H1 (cell line): ENCODE results near the gene SIAH3. TPM values are rescaled to one million over a fixed set of nuclear protein-coding genes. Genes with fewer than 3 reads are reported as not detected.

Experiments
- CTCF ChIA-PET: fragments of 300-600 bp; sonication (Branson Sonifier 250); formaldehyde crosslinking; loops from one replicate; lab custom pipeline; 2021; ENCODE audit not compliant: partially characterized antibody; lab: Charles Lee
- POLR2A ChIA-PET: fragments of 300-600 bp; sonication (Branson Sonifier 250); formaldehyde crosslinking; loops from one replicate; lab custom pipeline; 2021; ENCODE audit warnings: inconsistent platforms; ENCODE audit not compliant: partially characterized antibody; lab: Charles Lee
- DNase-seq, 2 experiments: peaks; one replicate each; pipeline versions ENCODE4 v3.0.0 to v3.0.0-alpha.2; 2010 to 2022; ENCODE audit warnings: low spot score in 2 of 2, low read depth in 1 of 2, mixed read lengths in 1 of 2
- FAIRE-seq: peaks from 2 replicates; lab custom pipeline; 2011; peaks lifted over from hg19 to GRCh38; lab: Jason Lieb, UNC
- H2AFZ ChIP-seq: 2 replicates; pipeline ENCODE4 v1.8.1; 2012; ENCODE audit warnings: low read length, inconsistent platforms
- H2AK5ac ChIP-seq: 2 replicates; pipeline ENCODE4 v1.6.1; 2013; ENCODE audit warnings: low read depth, low read length
- H2BK120ac ChIP-seq: replicated peaks from 2 replicates; pipeline ENCODE3; 2013; ENCODE audit warnings: low read depth, low read length, inconsistent platforms
- H2BK12ac ChIP-seq: 2 replicates; pipeline ENCODE4 v1.6.1; 2013; ENCODE audit warnings: low read depth, low read length
- H2BK15ac ChIP-seq: 2 replicates; pipeline ENCODE4 v1.6.1; 2013; ENCODE audit warnings: low read length
- H2BK20ac ChIP-seq: 2 replicates; pipeline ENCODE4 v1.6.1; 2013; ENCODE audit warnings: low read length
- H2BK5ac ChIP-seq: 2 replicates; pipeline ENCODE4 v1.6.1; 2013; ENCODE audit warnings: low read depth, low read length
- H3K14ac ChIP-seq: 2 replicates; pipeline ENCODE4 v1.6.1; 2013; ENCODE audit warnings: inconsistent platforms; ENCODE audit not compliant: insufficient read length
- H3K18ac ChIP-seq: 2 replicates; pipeline ENCODE4 v1.6.1; 2013; ENCODE audit warnings: low read length; ENCODE audit errors: extremely low read depth
- H3K23ac ChIP-seq: 2 replicates; pipeline ENCODE4 v1.6.1; 2013; ENCODE audit warnings: inconsistent platforms; ENCODE audit not compliant: insufficient read length
- H3K23me2 ChIP-seq: 2 replicates; pipeline ENCODE4 v1.6.1; 2013; ENCODE audit warnings: low read depth, low read length
- H3K27ac ChIP-seq: 2 replicates; pipeline ENCODE4 v1.6.1; 2011; ENCODE audit warnings: low read depth, low read length, inconsistent platforms
- H3K27me3 ChIP-seq, 4 experiments: replicated peaks in 1 of 4; 1 replicate in 1 of 4; 2 replicates in 3 of 4; pipeline versions ENCODE4 v1.6.1 to v1.8.1; 2011 to 2013; ENCODE audit warnings: low read length in 3 of 4, mild to moderate bottlenecking in 3 of 4, inconsistent platforms in 2 of 4, mixed read lengths in 2 of 4, moderate library complexity in 1 of 4; ENCODE audit not compliant: control insufficient read depth in 3 of 4, insufficient read depth in 3 of 4; ENCODE audit errors: extremely low read depth in 1 of 4
- H3K36me3 ChIP-seq, 4 experiments: 2 replicates each; pipeline versions ENCODE4 v1.6.1 to v1.8.1; 2011 to 2013; ENCODE audit warnings: mild to moderate bottlenecking in 4 of 4, low read length in 3 of 4, moderate library complexity in 2 of 4, control low read depth in 1 of 4, inconsistent platforms in 1 of 4; ENCODE audit not compliant: insufficient read depth in 4 of 4, control insufficient read depth in 2 of 4
- H3K4ac ChIP-seq: replicated peaks from 2 replicates; pipeline ENCODE3; 2013; ENCODE audit warnings: low read length, low read depth, mixed read lengths, inconsistent platforms; ENCODE audit not compliant: insufficient read length
- H3K4me1 ChIP-seq, 4 experiments: replicated peaks in 1 of 4; 1 replicate in 1 of 4; 2 replicates in 3 of 4; pipeline versions ENCODE4 v1.6.1 to v1.8.1; 2011 to 2013; ENCODE audit warnings: low read length in 3 of 4, inconsistent platforms in 2 of 4, mixed read lengths in 1 of 4; ENCODE audit not compliant: insufficient read depth in 4 of 4, control insufficient read depth in 3 of 4
- H3K4me2 ChIP-seq, 2 experiments: 2 replicates each; pipeline versions ENCODE4 v1.6.1 to v1.8.1; 2011 to 2013; ENCODE audit warnings: low read depth in 2 of 2, low read length in 2 of 2, control low read depth in 1 of 2, inconsistent platforms in 1 of 2, mild to moderate bottlenecking in 1 of 2; ENCODE audit not compliant: insufficient read depth in 1 of 2
- H3K4me3 ChIP-seq, 4 experiments: fragments of 200-600, 300-600 bp in 1 of 4; sonication (generic), shearing (Covaris generic), sonication (Bioruptor Twin) in 1 of 4; 2 replicates each; pipeline versions ENCODE4 v1.5.1 to v1.8.1; 2011 to 2016; ENCODE audit warnings: low read length in 4 of 4, low read depth in 3 of 4, control low read depth in 2 of 4, inconsistent platforms in 2 of 4, mild to moderate bottlenecking in 2 of 4, mixed read lengths in 1 of 4, moderate library complexity in 1 of 4; ENCODE audit not compliant: insufficient read depth in 2 of 4; ENCODE audit errors: extremely low read depth in 1 of 4
- H3K56ac ChIP-seq: replicated peaks from 2 replicates; pipeline ENCODE3; 2013; ENCODE audit warnings: low read depth, mild to moderate bottlenecking, mixed read lengths, low read length, inconsistent platforms; ENCODE audit not compliant: insufficient read length
- H3K79me1 ChIP-seq: 2 replicates; pipeline ENCODE4 v1.6.1; 2013; ENCODE audit warnings: low read depth, low read length, control low read depth
- H3K79me2 ChIP-seq, 2 experiments: 2 replicates each; pipeline versions ENCODE4 v1.6.1 to v1.8.1; 2012 to 2013; ENCODE audit warnings: low read length in 2 of 2, mild to moderate bottlenecking in 2 of 2, inconsistent platforms in 1 of 2; ENCODE audit not compliant: insufficient read depth in 2 of 2, control insufficient read depth in 1 of 2
- H3K9ac ChIP-seq, 4 experiments: replicated peaks in 1 of 4; 1 replicate in 1 of 4; 2 replicates in 3 of 4; pipeline versions ENCODE4 v1.6.1 to v1.8.1; 2011 to 2013; ENCODE audit warnings: low read depth in 3 of 4, low read length in 3 of 4, control low read depth in 2 of 4, mild to moderate bottlenecking in 2 of 4, moderate library complexity in 2 of 4, inconsistent platforms in 1 of 4; ENCODE audit errors: extremely low read depth in 1 of 4
- H3K9me3 ChIP-seq, 2 experiments: 2 replicates each; pipeline versions ENCODE4 v1.6.1 to v1.8.1; 2012 to 2013; ENCODE audit warnings: mild to moderate bottlenecking in 2 of 2, moderate library complexity in 2 of 2, control low read depth in 1 of 2, inconsistent platforms in 1 of 2, low read depth in 1 of 2, low read length in 1 of 2, mixed read lengths in 1 of 2; ENCODE audit not compliant: insufficient read depth in 2 of 2
- H4K20me1 ChIP-seq, 2 experiments: replicated peaks in 1 of 2; 2 replicates each; pipeline versions ENCODE3 to v1.8.1; 2011 to 2013; ENCODE audit warnings: inconsistent platforms in 2 of 2, low read length in 2 of 2, mild to moderate bottlenecking in 1 of 2; ENCODE audit not compliant: insufficient read depth in 2 of 2, control insufficient read depth in 1 of 2
- H4K5ac ChIP-seq: 2 replicates; pipeline ENCODE4 v1.6.1; 2013; ENCODE audit warnings: low read length, low read depth, mixed read lengths, inconsistent platforms; ENCODE audit not compliant: insufficient read length
- H4K8ac ChIP-seq: 2 replicates; pipeline ENCODE4 v1.8.0; 2013; ENCODE audit warnings: mild to moderate bottlenecking, moderate library complexity, low read length, inconsistent platforms; ENCODE audit not compliant: insufficient read depth; ENCODE audit errors: extremely low read depth
- H4K91ac ChIP-seq: replicated peaks from 2 replicates; pipeline ENCODE3; 2013; ENCODE audit warnings: low read length, mixed read lengths, inconsistent platforms; ENCODE audit not compliant: insufficient read length
- CBX8 ChIP-seq: fragments of 300-800, 300-1000 bp; sonication (generic); IDR thresholded peaks from 2 replicates; pipeline ENCODE4 v1.7.1; 2016; ENCODE audit warnings: low read depth, low read length, borderline replicate concordance
- E2F6 ChIP-seq: IDR thresholded peaks from 2 replicates; pipeline ENCODE4 v1.6.1; 2012; ENCODE audit warnings: inconsistent platforms
- HDAC6 ChIP-seq: IDR thresholded peaks from one replicate; pipeline ENCODE4 v1.7.1; 2012; ENCODE audit warnings: low read depth, mild to moderate bottlenecking, inconsistent platforms, low read length, moderate library complexity
- KDM4A ChIP-seq: IDR thresholded peaks from one replicate; pipeline ENCODE4 v1.7.1; 2012; ENCODE audit warnings: low read depth, mild to moderate bottlenecking, moderate library complexity, low read length, inconsistent platforms; ENCODE audit not compliant: severe bottlenecking
- POLR2AphosphoS5 ChIP-seq: IDR thresholded peaks from 2 replicates; pipeline ENCODE4 v1.6.1; 2011; ENCODE audit warnings: low read depth, low read length
- POU5F1 ChIP-seq: IDR thresholded peaks from 2 replicates; pipeline ENCODE4 v1.6.1; 2011; ENCODE audit warnings: low read depth, mild to moderate bottlenecking, low read length, moderate library complexity
- RFX5 ChIP-seq: IDR thresholded peaks from 2 replicates; pipeline ENCODE4 v1.6.1; 2011; ENCODE audit warnings: low read depth, low read length, improper control_type of control experiment, borderline replicate concordance
- SAP30 ChIP-seq: fragments of 300-600 bp; sonication (generic); IDR thresholded peaks from 2 replicates; pipeline ENCODE4 v1.7.1; 2012; ENCODE audit warnings: low read length, moderate library complexity, mild to moderate bottlenecking, inconsistent platforms; ENCODE audit not compliant: insufficient read depth, insufficient replicate concordance
- SP1 ChIP-seq: IDR thresholded peaks from 2 replicates; pipeline ENCODE4 v1.6.1; 2011; ENCODE audit warnings: low read depth, low read length
- SP4 ChIP-seq: IDR thresholded peaks from 2 replicates; pipeline ENCODE4 v1.6.1; 2012; ENCODE audit warnings: low read length, inconsistent platforms
- SRF ChIP-seq: IDR thresholded peaks from 2 replicates; pipeline ENCODE4 v1.6.1; 2011; ENCODE audit warnings: mild to moderate bottlenecking, low read depth, low read length, moderate library complexity
- TAF7 ChIP-seq: optimal IDR thresholded peaks from 2 replicates; pipeline ENCODE3; 2011; ENCODE audit warnings: low read depth, mild to moderate bottlenecking, inconsistent platforms, low read length, moderate library complexity, borderline replicate concordance
- TEAD4 ChIP-seq: IDR thresholded peaks from 2 replicates; pipeline ENCODE4 v1.6.1; 2012; ENCODE audit warnings: low read depth, low read length, inconsistent platforms, mixed read lengths
- YY1 ChIP-seq: IDR thresholded peaks from 2 replicates; pipeline ENCODE4 v1.6.1; 2011; ENCODE audit warnings: low read depth, mild to moderate bottlenecking, low read length
- WGBS, 2 experiments: shearing (Covaris generic) in 1 of 2; methylation state at CpG; one replicate each; pipeline versions ENCODE4 v1.1.6 to v1.1.7; 2013 to 2015; ENCODE audit warnings: low lambda C conversion rate in 2 of 2, mixed read lengths in 2 of 2, inconsistent platforms in 1 of 2, low coverage in 1 of 2, missing lambda C conversion rate in 1 of 2; ENCODE audit not compliant: insufficient replicate concordance in 2 of 2, insufficient coverage in 1 of 2, insufficient read length in 1 of 2; ENCODE audit errors: extremely low coverage in 1 of 2, missing lambda C conversion rate in 1 of 2; 5-methylcytosine and 5-hydroxymethylcytosine counted together
- polyA plus RNA-seq, 7 experiments: library from polyadenylated mRNA; depleted of rRNA in 3 of 7; stranded (reverse) in 5 of 7; unstranded in 2 of 7; fragments of >200 nt in 5 of 7; fragments of 200-250 nt in 2 of 7; gene quantifications; 1 replicate in 5 of 7; 2 replicates in 1 of 7; 4 replicates in 1 of 7; pipeline versions ENCODE4 v1.2.1 to v1.2.3, GENCODE V29; 2011 to 2013; ENCODE audit warnings: missing spikeins in 2 of 7, mixed read lengths in 2 of 7
- total RNA-seq: library from RNA; stranded (reverse); fragmentation: NEBNext Ultra II Directional; extraction: Animal tissue kit (Norgen Biotek cat#: 25700); gene quantifications from 2 replicates; pipeline ENCODE4 v1.2.1, GENCODE V29; 2021

Gene SIAH3
- total and polyA plus RNA-seq, 2 of the 8 experiments (the other 6 are each of a cell fraction or from before 2014, with no cell fraction given) = 0.15 to 0.17 TPM

- Histone ChIP-seq H3K4me3 (no peak overlapping the region), H2AFZ (no peak overlapping the region), H2AK5ac (no peak overlapping the region), H4K20me1 (peaks cover 0 to 1% of the 10 kb centered on the region in 2 experiments), H2BK15ac (no peak overlapping the region), H3K9me3 (no peaks in the 10 kb centered on the region), H3K4ac (no peak overlapping the region), H3K23ac (no peak overlapping the region), H3K9ac (no peak overlapping the region), H3K4me2 (no peak overlapping the region), H2BK120ac (no peak overlapping the region), H2BK5ac (no peak overlapping the region), H3K4me1 (peaks cover 0 to 5% (median 0%) of the 10 kb centered on the region in 4 experiments; a peak in 1 of 7 replicates), H3K56ac (no peak overlapping the region), H3K36me3 (no peaks in the 10 kb centered on the region), H3K18ac (no peak overlapping the region), H3K27ac (no peak overlapping the region), H3K79me2 (no peaks in the 10 kb centered on the region), H4K91ac (no peak overlapping the region), H3K23me2 (no peaks in the 10 kb centered on the region), H3K27me3 (no peaks in the 10 kb centered on the region), H4K5ac (no peak overlapping the region), H2BK20ac (no peak overlapping the region), H2BK12ac (no peak overlapping the region), H4K8ac (no peak overlapping the region), H3K14ac (no peak overlapping the region), H3K79me1 (no peaks in the 10 kb centered on the region)
- CTCF ChIA-PET = interaction anchor here (2.0 kb wide), 1 partner anchor 48 kb away, joined by 4 read pairs; no protein-coding TSS in a partner anchor
- DNase-seq (no peak), FAIRE-seq (no peak)
- POLR2A ChIA-PET = no interaction called here
- 79% methylated on average over 6 of the region's 6 CpGs; no CpG with 5 or more reads in 1 of the 2 experiments for WGBS, 2 experiments
- TF ChIP-seq RFX5 = no peak
- TF ChIP-seq SP4 = no peak
- TF ChIP-seq TEAD4 = no peak
- TF ChIP-seq CBX8 = no peak
- no peak for TF ChIP-seq YY1
- no peak for TF ChIP-seq POLR2AphosphoS5
- TF ChIP-seq SP1 = no peak
- no peak for TF ChIP-seq KDM4A
- TF ChIP-seq SAP30 = no peak
- no peak for TF ChIP-seq POU5F1
- no peak for TF ChIP-seq TAF7
- no peak for TF ChIP-seq E2F6
- no peak for TF ChIP-seq HDAC6
- TF ChIP-seq SRF = no peak
Observed at GRCh38 chr13:45786293-45786920, 65.1 kb downstream of the SIAH3 start.
